HS-5 (cell line): ENCODE data around the gene PSTPIP1.

ENCODE experiments used
- DNase-seq: peaks from one replicate; pipeline ENCODE4 v3.0.0-alpha.2; 2012; ENCODE audit warnings: low read depth

The PSTPIP1 gene

GRCh38 chr15:77030928-77031375 lies 36.0 kb downstream of the PSTPIP1 start:
- DNase-seq = no peak

GRCh38 chr15:77031376-77032050 lies 36.6 kb downstream of the PSTPIP1 start:
- DNase-seq = no peak

GRCh38 chr15:77032052-77032646 lies 37.2 kb downstream of the PSTPIP1 start:
- DNase-seq = no peak

GRCh38 chr15:77032647-77033416 lies 37.9 kb downstream of the PSTPIP1 start:
- DNase-seq = no peak

DNA sequence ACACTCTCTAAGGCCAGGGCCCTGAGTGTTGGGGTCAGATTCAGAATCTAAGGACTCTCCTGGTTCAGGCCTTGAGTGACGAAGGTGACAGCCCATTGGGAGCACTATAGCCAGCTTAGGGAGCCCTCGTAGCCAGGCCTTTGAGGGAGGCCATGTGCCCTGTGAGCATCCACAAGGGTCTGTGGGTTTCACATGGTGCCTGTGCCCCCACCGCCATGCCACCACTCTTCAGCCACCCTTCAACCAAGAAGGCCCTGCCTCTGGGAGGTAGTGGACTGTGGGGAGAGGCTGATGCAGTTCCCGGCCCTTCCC lies 38.4 kb downstream of the PSTPIP1 start:
- DNase-seq = no peak

- DNase-seq = no peak
These were observed 39.1 kb downstream of the PSTPIP1 start for GRCh38 chr15:77033729-77034671.

- DNase-seq = no peak
These were observed 40.0 kb downstream of the PSTPIP1 start for GRCh38 chr15:77034695-77035489.

GRCh38 chr15:77035584-77035983 lies 40.7 kb downstream of the PSTPIP1 start:
- no peak for DNase-seq

GRCh38 chr15:77035999-77036471 lies 41.1 kb downstream of the PSTPIP1 start:
- DNase-seq = no peak

DNA sequence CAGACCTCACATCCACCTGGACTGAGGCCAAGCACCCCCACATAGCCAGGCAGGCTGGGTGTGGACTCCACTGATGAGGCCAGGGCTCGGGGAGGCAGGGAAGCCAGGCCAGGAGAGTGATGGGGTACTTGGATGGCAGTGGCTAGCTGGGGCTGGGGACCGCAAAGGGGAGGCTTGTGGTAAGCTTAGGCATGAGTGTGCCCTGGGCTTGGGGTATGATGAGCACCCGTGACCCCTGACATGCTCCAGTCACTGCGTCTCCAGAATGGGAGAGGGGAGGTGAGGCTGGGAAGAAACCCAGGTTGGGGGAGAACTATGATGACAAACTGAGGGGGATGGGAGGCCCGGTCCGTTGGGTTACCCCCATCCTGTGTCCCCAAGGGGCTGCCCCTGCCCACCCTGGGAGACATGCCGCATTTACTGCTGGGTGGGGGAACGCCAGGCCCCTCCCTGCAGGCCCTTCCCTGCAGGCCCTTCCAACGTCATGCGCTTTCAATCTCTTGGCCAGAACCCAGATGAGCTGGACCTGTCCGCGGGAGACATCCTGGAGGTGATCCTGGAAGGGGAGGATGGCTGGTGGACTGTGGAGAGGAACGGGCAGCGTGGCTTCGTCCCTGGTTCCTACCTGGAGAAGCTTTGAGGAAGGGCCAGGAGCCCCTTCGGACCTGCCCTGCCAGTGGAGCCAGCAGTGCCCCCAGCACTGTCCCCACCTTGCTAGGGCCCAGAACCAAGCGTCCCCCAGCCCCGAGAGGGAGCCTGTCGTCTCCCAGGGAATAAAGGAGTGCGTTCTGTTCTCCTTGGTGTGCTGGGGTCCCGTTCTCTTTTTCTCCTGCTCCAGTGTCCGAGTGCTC lies 41.8 kb downstream of the PSTPIP1 start:
- DNase-seq = no peak

DNA sequence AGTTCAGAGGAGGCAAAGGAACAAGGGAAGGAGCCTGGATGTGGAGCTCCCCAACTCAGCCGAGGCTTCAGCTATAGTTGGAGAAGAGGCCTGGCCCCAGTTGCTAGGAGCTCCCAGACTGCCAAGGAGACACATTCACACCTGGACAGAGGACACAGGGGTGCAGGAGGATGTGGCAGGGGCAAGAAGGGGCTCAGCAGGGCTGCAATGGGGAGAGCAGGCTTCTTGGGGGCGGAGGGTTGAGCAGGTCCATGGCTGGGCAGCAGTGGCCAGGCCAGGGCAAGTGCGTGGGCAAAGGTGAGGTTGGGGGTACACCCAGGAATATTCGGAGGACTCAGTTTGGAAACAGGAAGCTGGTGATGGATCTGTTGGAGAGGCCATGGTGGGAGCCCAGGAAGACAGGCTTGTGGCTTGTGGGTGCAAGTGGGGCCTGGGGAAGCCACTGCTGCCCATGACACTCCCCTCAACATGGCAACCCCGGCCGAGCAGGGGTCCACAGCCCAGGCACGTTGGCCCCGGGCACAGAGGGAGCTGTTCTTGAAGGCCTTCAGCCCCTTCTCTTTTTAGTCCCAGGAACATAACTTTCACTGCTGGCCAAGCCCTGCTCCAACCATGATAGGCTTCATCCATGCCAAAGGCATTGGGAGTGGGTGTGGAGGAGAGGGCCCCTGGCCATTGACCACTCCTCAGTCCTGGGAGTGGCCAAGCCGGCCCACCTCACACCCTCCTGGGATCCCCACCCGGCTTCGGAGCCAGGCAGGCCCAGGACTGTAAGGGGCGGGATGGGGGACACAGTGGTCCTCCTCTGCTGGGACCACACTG lies 42.7 kb downstream of the PSTPIP1 start:
- no peak for DNase-seq

DNA sequence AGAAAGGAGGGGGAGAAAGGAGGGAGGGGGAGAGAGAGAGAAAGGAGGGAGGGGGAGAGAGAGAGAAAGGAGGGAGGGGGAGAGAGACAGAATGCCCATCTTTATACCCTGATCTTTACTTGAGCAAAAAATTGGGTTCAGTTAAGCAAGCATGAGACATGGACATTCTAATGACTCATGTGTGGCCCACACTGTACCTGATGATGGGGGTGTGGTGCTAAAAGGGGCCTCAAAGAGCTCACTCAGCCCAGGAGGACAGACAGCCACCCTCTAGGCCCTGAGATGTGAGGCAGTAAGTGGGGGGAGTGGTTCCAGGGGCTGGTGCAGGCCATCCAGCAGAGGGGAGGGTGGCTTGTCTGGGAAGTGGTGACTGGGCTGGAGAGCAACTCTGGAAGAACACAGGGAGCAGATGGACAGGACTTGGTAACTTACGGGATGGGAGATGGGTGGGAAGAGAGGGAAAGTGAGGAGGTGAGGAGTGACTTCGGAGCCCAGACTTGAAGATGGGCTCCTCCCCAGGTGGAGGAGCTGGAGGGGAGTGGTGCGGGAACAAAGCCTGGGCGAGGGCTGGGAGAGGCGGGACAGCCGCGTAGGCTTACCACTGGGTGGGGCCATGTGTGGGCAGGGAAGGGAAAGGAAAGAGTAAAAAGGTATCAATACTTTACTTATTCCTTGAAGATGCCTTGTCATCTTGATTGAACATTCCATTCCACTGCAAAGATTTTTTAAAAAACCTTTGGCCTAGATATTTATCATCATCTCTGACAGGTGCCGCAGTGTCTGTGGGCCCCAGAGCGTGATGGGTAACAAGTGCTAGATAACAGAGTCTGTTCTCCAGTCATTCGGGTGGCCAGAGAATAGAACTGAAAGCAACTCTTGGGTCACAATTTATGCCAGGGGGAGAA lies 43.6 kb downstream of the PSTPIP1 start:
- DNase-seq = no peak

DNA sequence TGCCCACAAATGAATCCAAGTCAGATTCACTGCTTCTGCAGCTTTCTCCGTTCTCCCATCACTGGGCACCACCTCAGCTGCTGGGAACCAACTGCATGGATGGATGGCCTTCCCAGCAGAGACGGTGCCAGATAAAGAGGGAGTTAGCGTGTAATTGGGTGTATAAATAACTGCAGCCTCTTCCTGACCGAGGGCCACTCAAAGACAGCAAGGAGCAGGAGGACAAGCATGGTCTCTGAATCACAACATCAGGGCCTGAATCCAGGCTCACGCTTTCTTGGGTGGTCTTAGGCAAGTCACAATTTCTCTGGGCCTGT lies 44.2 kb downstream of the PSTPIP1 start:
- DNase-seq = no peak

- DNase-seq = no peak
These were observed 44.9 kb downstream of the PSTPIP1 start for GRCh38 chr15:77039848-77040247.

DNA sequence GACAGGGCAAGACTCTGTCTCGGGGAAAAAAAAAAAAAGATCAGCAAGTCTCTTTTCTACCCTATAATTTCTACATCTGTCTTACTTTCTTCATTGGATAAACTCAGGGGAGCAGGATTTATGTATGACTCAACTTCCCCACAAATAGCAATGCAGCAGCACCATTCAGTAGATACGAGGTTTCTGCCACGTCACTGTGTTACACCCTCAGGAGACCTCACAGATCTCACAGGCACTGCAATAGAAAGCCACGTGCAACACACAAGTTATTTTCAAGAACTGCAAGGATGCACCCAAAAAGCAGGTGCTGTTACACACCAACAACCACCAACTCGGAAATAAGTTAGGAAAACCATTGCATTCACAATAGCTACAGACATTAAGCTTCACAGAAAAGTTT lies 45.7 kb downstream of the PSTPIP1 start:
- peak; percentile 66 for DNase-seq

- no peak for DNase-seq
These were observed 47.5 kb downstream of the PSTPIP1 start for GRCh38 chr15:77042245-77042919.

DNA sequence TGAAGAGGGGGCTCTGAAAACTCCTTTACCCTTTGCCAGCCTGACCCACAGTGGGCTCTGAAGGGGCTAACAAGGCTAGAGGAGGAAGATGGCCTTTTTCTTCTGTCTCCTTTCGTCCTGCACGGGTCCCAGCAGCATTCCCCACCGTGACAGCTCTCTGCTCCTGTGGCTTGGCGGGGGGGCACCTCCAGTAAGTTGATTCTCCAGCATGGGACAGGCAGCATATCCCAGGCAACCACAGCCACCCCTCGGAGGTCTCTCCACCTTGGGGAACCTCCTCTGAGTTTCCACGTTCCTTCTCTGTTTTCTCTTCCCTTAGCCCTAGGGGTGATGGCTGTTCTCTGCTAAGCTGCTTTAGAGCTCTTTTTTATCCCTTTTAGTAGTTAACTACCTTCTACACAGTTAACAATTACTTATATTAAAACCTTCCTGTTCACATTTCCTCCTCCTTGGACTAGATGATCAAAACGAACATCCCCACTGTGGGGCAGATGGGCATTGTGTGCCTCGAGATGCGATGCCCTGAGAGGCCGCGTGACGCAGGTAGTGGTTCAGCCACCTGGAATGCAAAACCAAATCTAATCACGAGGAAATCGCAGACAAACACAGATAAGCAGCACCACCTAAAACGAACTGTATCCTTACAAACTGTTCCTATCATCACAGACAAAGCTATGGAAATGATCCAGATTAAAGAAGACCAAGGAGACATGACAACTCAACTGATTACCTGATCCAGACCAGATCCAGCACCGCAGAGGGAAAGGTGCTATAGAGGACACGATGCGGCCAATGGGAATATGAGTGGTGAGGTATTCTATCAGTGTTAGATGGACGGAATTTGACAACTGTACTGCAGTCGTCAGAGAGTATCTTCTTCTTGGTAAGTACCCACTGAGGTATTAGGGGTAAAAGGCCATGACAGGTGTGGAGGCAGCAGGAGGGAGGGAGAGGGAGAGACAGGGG lies 48.3 kb downstream of the PSTPIP1 start:
- no peak for DNase-seq
